ENCODE data around the gene LDLRAD3.

LDLRAD3 gene

GRCh38 chr11:35937111-35937510 is 6.8 kb upstream of the LDLRAD3 start:
- peaks cover 26% of the 10 kb centered on the region for H3K27me3 Mint-ChIP-seq
- H3K4me3 Mint-ChIP-seq, result no peak overlapping the region

GRCh38 chr11:35937700-35938099 is 6.2 kb upstream of the LDLRAD3 start:
- H3K36me3 Mint-ChIP-seq, result no peaks in the 10 kb centered on the region
- no peak overlapping the region for H3K4me3 Mint-ChIP-seq
- H3K27ac Mint-ChIP-seq, result no peak overlapping the region
- H3K4me1 Mint-ChIP-seq, result no peaks in the 10 kb centered on the region
- H3K27me3 Mint-ChIP-seq, result peaks cover 27% of the 10 kb centered on the region
- ATAC-seq, result peak; percentile 40
- no peaks in the 10 kb centered on the region for H3K9me3 Mint-ChIP-seq

More at GRCh38 chr11:35937111-35937510, 6.8 kb upstream of the LDLRAD3 start:
- no peaks in the 10 kb centered on the region for H3K36me3 Mint-ChIP-seq
- no peaks in the 10 kb centered on the region for H3K4me1 Mint-ChIP-seq
- no peak overlapping the region for H3K27ac Mint-ChIP-seq
- H3K9me3 Mint-ChIP-seq, result peaks cover 1% of the 10 kb centered on the region
- ATAC-seq, result no peak

- H3K4me3 Mint-ChIP-seq, result no peak overlapping the region
- H3K27me3 Mint-ChIP-seq, result peaks cover 32% of the 10 kb centered on the region
- H3K9me3 Mint-ChIP-seq, result no peaks in the 10 kb centered on the region
- ATAC-seq, result no peak
- H3K4me1 Mint-ChIP-seq, result peaks cover under 1% of the 10 kb centered on the region
- no peaks in the 10 kb centered on the region for H3K36me3 Mint-ChIP-seq
- H3K27ac Mint-ChIP-seq, result no peak overlapping the region
Measured at GRCh38 chr11:35938231-35938630, 5.6 kb upstream of the LDLRAD3 start.

- peaks cover 47% of the 10 kb centered on the region for H3K27me3 Mint-ChIP-seq
- H3K4me3 Mint-ChIP-seq, result peak overlapping the region; percentile 81
- no peaks in the 10 kb centered on the region for H3K36me3 Mint-ChIP-seq
- no peak for ATAC-seq
- H3K27ac Mint-ChIP-seq, result peak overlapping the region; percentile 68
- peaks cover 16% of the 10 kb centered on the region for H3K4me1 Mint-ChIP-seq
- H3K9me3 Mint-ChIP-seq, result no peaks in the 10 kb centered on the region
Measured at GRCh38 chr11:35943309-35943708, 553 bp upstream of the LDLRAD3 start.

- ATAC-seq, result no peak
- Mint-ChIP-seq H3K9me3 (no peaks in the 10 kb centered on the region), H3K27ac (no peak overlapping the region), H3K27me3 (peaks cover 50% of the 10 kb centered on the region), H3K4me1 (peaks cover 16% of the 10 kb centered on the region), H3K4me3 (peak overlapping the region; percentile 75), H3K36me3 (no peaks in the 10 kb centered on the region)
Measured at GRCh38 chr11:35944503-35945136, 758 bp downstream of the LDLRAD3 start.

GRCh38 chr11:35945137-35945518 is 1.3 kb downstream of the LDLRAD3 start:
- Mint-ChIP-seq H3K4me1 (peaks cover 16% of the 10 kb centered on the region), H3K9me3 (no peaks in the 10 kb centered on the region), H3K27me3 (peaks cover 50% of the 10 kb centered on the region), H3K36me3 (no peaks in the 10 kb centered on the region), H3K27ac (no peak overlapping the region), H3K4me3 (peak overlapping the region; percentile 75)
- ATAC-seq, result no peak

GRCh38 chr11:35946766-35947165 is 2.9 kb downstream of the LDLRAD3 start:
- H3K36me3 Mint-ChIP-seq, result no peaks in the 10 kb centered on the region
- H3K27ac Mint-ChIP-seq, result no peak overlapping the region
- no peak for ATAC-seq
- H3K4me3 Mint-ChIP-seq, result no peak overlapping the region
- peaks cover 16% of the 10 kb centered on the region for H3K4me1 Mint-ChIP-seq
- H3K9me3 Mint-ChIP-seq, result no peaks in the 10 kb centered on the region
- peaks cover 49% of the 10 kb centered on the region for H3K27me3 Mint-ChIP-seq

- no peaks in the 10 kb centered on the region for H3K9me3 Mint-ChIP-seq
- H3K27me3 Mint-ChIP-seq, result peaks cover 42% of the 10 kb centered on the region
- no peak for ATAC-seq
- H3K27ac Mint-ChIP-seq, result no peak overlapping the region
- H3K4me1 Mint-ChIP-seq, result peaks cover 16% of the 10 kb centered on the region
- H3K4me3 Mint-ChIP-seq, result no peak overlapping the region
- H3K36me3 Mint-ChIP-seq, result no peaks in the 10 kb centered on the region
Measured at GRCh38 chr11:35947437-35947836, 3.6 kb downstream of the LDLRAD3 start.

GRCh38 chr11:35949242-35949641 is 5.4 kb downstream of the LDLRAD3 start:
- Mint-ChIP-seq H3K27me3 (peaks cover 24% of the 10 kb centered on the region), H3K4me3 (no peak overlapping the region), H3K9me3 (no peaks in the 10 kb centered on the region), H3K36me3 (no peaks in the 10 kb centered on the region), H3K27ac (no peak overlapping the region), H3K4me1 (peaks cover 5% of the 10 kb centered on the region)
- no peak for ATAC-seq

- peaks cover 15% of the 10 kb centered on the region for H3K27me3 Mint-ChIP-seq
- H3K9me3 Mint-ChIP-seq, result no peaks in the 10 kb centered on the region
- H3K27ac Mint-ChIP-seq, result no peak overlapping the region
- H3K4me3 Mint-ChIP-seq, result no peak overlapping the region
- no peaks in the 10 kb centered on the region for H3K36me3 Mint-ChIP-seq
- ATAC-seq, result no peak
- no peaks in the 10 kb centered on the region for H3K4me1 Mint-ChIP-seq
Measured at GRCh38 chr11:35950082-35950481, 6.2 kb downstream of the LDLRAD3 start.

- no peaks in the 10 kb centered on the region for H3K9me3 Mint-ChIP-seq
- no peak for ATAC-seq
- H3K36me3 Mint-ChIP-seq, result no peaks in the 10 kb centered on the region
- H3K27ac Mint-ChIP-seq, result no peak overlapping the region
- peaks cover 9% of the 10 kb centered on the region for H3K27me3 Mint-ChIP-seq
- H3K4me3 Mint-ChIP-seq, result no peak overlapping the region
- H3K4me1 Mint-ChIP-seq, result no peaks in the 10 kb centered on the region
Measured at GRCh38 chr11:35951680-35952079, 7.8 kb downstream of the LDLRAD3 start.

- no peak overlapping the region for H3K27ac Mint-ChIP-seq
- no peak for ATAC-seq
- no peaks in the 10 kb centered on the region for H3K4me1 Mint-ChIP-seq
- H3K27me3 Mint-ChIP-seq, result peaks cover 4% of the 10 kb centered on the region
- H3K9me3 Mint-ChIP-seq, result no peaks in the 10 kb centered on the region
- H3K36me3 Mint-ChIP-seq, result no peaks in the 10 kb centered on the region
- H3K4me3 Mint-ChIP-seq, result no peak overlapping the region
Measured at GRCh38 chr11:35953081-35953760, 9.4 kb downstream of the LDLRAD3 start.

GRCh38 chr11:35954205-35954604 is 10.3 kb downstream of the LDLRAD3 start:
- ATAC-seq, result no peak
- no peak overlapping the region for H3K27ac Mint-ChIP-seq
- no peaks in the 10 kb centered on the region for H3K36me3 Mint-ChIP-seq
- no peak overlapping the region for H3K4me3 Mint-ChIP-seq
- H3K4me1 Mint-ChIP-seq, result no peaks in the 10 kb centered on the region
- H3K27me3 Mint-ChIP-seq, result no peaks in the 10 kb centered on the region
- no peaks in the 10 kb centered on the region for H3K9me3 Mint-ChIP-seq

- no peaks in the 10 kb centered on the region for H3K9me3 Mint-ChIP-seq
- no peaks in the 10 kb centered on the region for H3K36me3 Mint-ChIP-seq
- no peak overlapping the region for H3K4me3 Mint-ChIP-seq
- no peak overlapping the region for H3K27ac Mint-ChIP-seq
- no peak for ATAC-seq
- no peaks in the 10 kb centered on the region for H3K27me3 Mint-ChIP-seq
- H3K4me1 Mint-ChIP-seq, result no peaks in the 10 kb centered on the region
Measured at GRCh38 chr11:35955636-35956035, 11.8 kb downstream of the LDLRAD3 start.

GRCh38 chr11:35962369-35963138 is 18.7 kb downstream of the LDLRAD3 start:
- Mint-ChIP-seq H3K27ac (no peak overlapping the region), H3K4me1 (no peaks in the 10 kb centered on the region), H3K9me3 (no peaks in the 10 kb centered on the region), H3K36me3 (no peaks in the 10 kb centered on the region), H3K27me3 (peaks cover 10% of the 10 kb centered on the region), H3K4me3 (no peak overlapping the region)
- no peak for ATAC-seq

GRCh38 chr11:35963911-35964310 is 20.0 kb downstream of the LDLRAD3 start:
- Mint-ChIP-seq H3K9me3 (no peaks in the 10 kb centered on the region), H3K4me1 (no peaks in the 10 kb centered on the region), H3K36me3 (no peaks in the 10 kb centered on the region), H3K4me3 (no peak overlapping the region), H3K27me3 (peaks cover 10% of the 10 kb centered on the region), H3K27ac (no peak overlapping the region)
- no peak for ATAC-seq
